H1 (cell line): ENCODE results near the gene TRMT10A. TPM values are rescaled to one million over a fixed set of nuclear protein-coding genes. Genes with fewer than 3 reads are reported as not detected.

Source experiments
- CTCF ChIA-PET: fragments of 300-600 bp; sonication (Branson Sonifier 250); formaldehyde crosslinking; loops from one replicate; lab custom pipeline; 2021; ENCODE audit not compliant: partially characterized antibody; lab: Charles Lee
- POLR2A ChIA-PET: fragments of 300-600 bp; sonication (Branson Sonifier 250); formaldehyde crosslinking; loops from one replicate; lab custom pipeline; 2021; ENCODE audit warnings: inconsistent platforms; ENCODE audit not compliant: partially characterized antibody; lab: Charles Lee
- DNase-seq, 2 experiments: peaks; one replicate each; pipeline versions ENCODE4 v3.0.0 to v3.0.0-alpha.2; 2010 to 2022; ENCODE audit warnings: low spot score in 2 of 2, low read depth in 1 of 2, mixed read lengths in 1 of 2
- FAIRE-seq: peaks from 2 replicates; lab custom pipeline; 2011; peaks lifted over from hg19 to GRCh38; lab: Jason Lieb, UNC
- H2AFZ ChIP-seq: 2 replicates; pipeline ENCODE4 v1.8.1; 2012; ENCODE audit warnings: low read length, inconsistent platforms
- H2AK5ac ChIP-seq: 2 replicates; pipeline ENCODE4 v1.6.1; 2013; ENCODE audit warnings: low read depth, low read length
- H2BK120ac ChIP-seq: replicated peaks from 2 replicates; pipeline ENCODE3; 2013; ENCODE audit warnings: low read depth, low read length, inconsistent platforms
- H2BK12ac ChIP-seq: 2 replicates; pipeline ENCODE4 v1.6.1; 2013; ENCODE audit warnings: low read depth, low read length
- H2BK15ac ChIP-seq: 2 replicates; pipeline ENCODE4 v1.6.1; 2013; ENCODE audit warnings: low read length
- H2BK20ac ChIP-seq: 2 replicates; pipeline ENCODE4 v1.6.1; 2013; ENCODE audit warnings: low read length
- H2BK5ac ChIP-seq: 2 replicates; pipeline ENCODE4 v1.6.1; 2013; ENCODE audit warnings: low read depth, low read length
- H3K14ac ChIP-seq: 2 replicates; pipeline ENCODE4 v1.6.1; 2013; ENCODE audit warnings: inconsistent platforms; ENCODE audit not compliant: insufficient read length
- H3K18ac ChIP-seq: 2 replicates; pipeline ENCODE4 v1.6.1; 2013; ENCODE audit warnings: low read length; ENCODE audit errors: extremely low read depth
- H3K23ac ChIP-seq: 2 replicates; pipeline ENCODE4 v1.6.1; 2013; ENCODE audit warnings: inconsistent platforms; ENCODE audit not compliant: insufficient read length
- H3K23me2 ChIP-seq: 2 replicates; pipeline ENCODE4 v1.6.1; 2013; ENCODE audit warnings: low read depth, low read length
- H3K27ac ChIP-seq: 2 replicates; pipeline ENCODE4 v1.6.1; 2011; ENCODE audit warnings: low read depth, low read length, inconsistent platforms
- H3K27me3 ChIP-seq, 4 experiments: replicated peaks in 1 of 4; 1 replicate in 1 of 4; 2 replicates in 3 of 4; pipeline versions ENCODE4 v1.6.1 to v1.8.1; 2011 to 2013; ENCODE audit warnings: low read length in 3 of 4, mild to moderate bottlenecking in 3 of 4, inconsistent platforms in 2 of 4, mixed read lengths in 2 of 4, moderate library complexity in 1 of 4; ENCODE audit not compliant: control insufficient read depth in 3 of 4, insufficient read depth in 3 of 4; ENCODE audit errors: extremely low read depth in 1 of 4
- H3K36me3 ChIP-seq, 4 experiments: 2 replicates each; pipeline versions ENCODE4 v1.6.1 to v1.8.1; 2011 to 2013; ENCODE audit warnings: mild to moderate bottlenecking in 4 of 4, low read length in 3 of 4, moderate library complexity in 2 of 4, control low read depth in 1 of 4, inconsistent platforms in 1 of 4; ENCODE audit not compliant: insufficient read depth in 4 of 4, control insufficient read depth in 2 of 4
- H3K4ac ChIP-seq: replicated peaks from 2 replicates; pipeline ENCODE3; 2013; ENCODE audit warnings: low read length, low read depth, mixed read lengths, inconsistent platforms; ENCODE audit not compliant: insufficient read length
- H3K4me1 ChIP-seq, 4 experiments: replicated peaks in 1 of 4; 1 replicate in 1 of 4; 2 replicates in 3 of 4; pipeline versions ENCODE4 v1.6.1 to v1.8.1; 2011 to 2013; ENCODE audit warnings: low read length in 3 of 4, inconsistent platforms in 2 of 4, mixed read lengths in 1 of 4; ENCODE audit not compliant: insufficient read depth in 4 of 4, control insufficient read depth in 3 of 4
- H3K4me2 ChIP-seq, 2 experiments: 2 replicates each; pipeline versions ENCODE4 v1.6.1 to v1.8.1; 2011 to 2013; ENCODE audit warnings: low read depth in 2 of 2, low read length in 2 of 2, control low read depth in 1 of 2, inconsistent platforms in 1 of 2, mild to moderate bottlenecking in 1 of 2; ENCODE audit not compliant: insufficient read depth in 1 of 2
- H3K4me3 ChIP-seq, 4 experiments: fragments of 200-600, 300-600 bp in 1 of 4; sonication (generic), shearing (Covaris generic), sonication (Bioruptor Twin) in 1 of 4; 2 replicates each; pipeline versions ENCODE4 v1.5.1 to v1.8.1; 2011 to 2016; ENCODE audit warnings: low read length in 4 of 4, low read depth in 3 of 4, control low read depth in 2 of 4, inconsistent platforms in 2 of 4, mild to moderate bottlenecking in 2 of 4, mixed read lengths in 1 of 4, moderate library complexity in 1 of 4; ENCODE audit not compliant: insufficient read depth in 2 of 4; ENCODE audit errors: extremely low read depth in 1 of 4
- H3K56ac ChIP-seq: replicated peaks from 2 replicates; pipeline ENCODE3; 2013; ENCODE audit warnings: low read depth, mild to moderate bottlenecking, mixed read lengths, low read length, inconsistent platforms; ENCODE audit not compliant: insufficient read length
- H3K79me1 ChIP-seq: 2 replicates; pipeline ENCODE4 v1.6.1; 2013; ENCODE audit warnings: low read depth, low read length, control low read depth
- H3K79me2 ChIP-seq, 2 experiments: 2 replicates each; pipeline versions ENCODE4 v1.6.1 to v1.8.1; 2012 to 2013; ENCODE audit warnings: low read length in 2 of 2, mild to moderate bottlenecking in 2 of 2, inconsistent platforms in 1 of 2; ENCODE audit not compliant: insufficient read depth in 2 of 2, control insufficient read depth in 1 of 2
- H3K9ac ChIP-seq, 4 experiments: replicated peaks in 1 of 4; 1 replicate in 1 of 4; 2 replicates in 3 of 4; pipeline versions ENCODE4 v1.6.1 to v1.8.1; 2011 to 2013; ENCODE audit warnings: low read depth in 3 of 4, low read length in 3 of 4, control low read depth in 2 of 4, mild to moderate bottlenecking in 2 of 4, moderate library complexity in 2 of 4, inconsistent platforms in 1 of 4; ENCODE audit errors: extremely low read depth in 1 of 4
- H3K9me3 ChIP-seq, 2 experiments: 2 replicates each; pipeline versions ENCODE4 v1.6.1 to v1.8.1; 2012 to 2013; ENCODE audit warnings: mild to moderate bottlenecking in 2 of 2, moderate library complexity in 2 of 2, control low read depth in 1 of 2, inconsistent platforms in 1 of 2, low read depth in 1 of 2, low read length in 1 of 2, mixed read lengths in 1 of 2; ENCODE audit not compliant: insufficient read depth in 2 of 2
- H4K20me1 ChIP-seq, 2 experiments: replicated peaks in 1 of 2; 2 replicates each; pipeline versions ENCODE3 to v1.8.1; 2011 to 2013; ENCODE audit warnings: inconsistent platforms in 2 of 2, low read length in 2 of 2, mild to moderate bottlenecking in 1 of 2; ENCODE audit not compliant: insufficient read depth in 2 of 2, control insufficient read depth in 1 of 2
- H4K5ac ChIP-seq: 2 replicates; pipeline ENCODE4 v1.6.1; 2013; ENCODE audit warnings: low read length, low read depth, mixed read lengths, inconsistent platforms; ENCODE audit not compliant: insufficient read length
- H4K8ac ChIP-seq: 2 replicates; pipeline ENCODE4 v1.8.0; 2013; ENCODE audit warnings: mild to moderate bottlenecking, moderate library complexity, low read length, inconsistent platforms; ENCODE audit not compliant: insufficient read depth; ENCODE audit errors: extremely low read depth
- H4K91ac ChIP-seq: replicated peaks from 2 replicates; pipeline ENCODE3; 2013; ENCODE audit warnings: low read length, mixed read lengths, inconsistent platforms; ENCODE audit not compliant: insufficient read length
- CBX8 ChIP-seq: fragments of 300-800, 300-1000 bp; sonication (generic); IDR thresholded peaks from 2 replicates; pipeline ENCODE4 v1.7.1; 2016; ENCODE audit warnings: low read depth, low read length, borderline replicate concordance
- HDAC6 ChIP-seq: IDR thresholded peaks from one replicate; pipeline ENCODE4 v1.7.1; 2012; ENCODE audit warnings: low read depth, mild to moderate bottlenecking, inconsistent platforms, low read length, moderate library complexity
- MAX ChIP-seq: IDR thresholded peaks from 2 replicates; pipeline ENCODE4 v1.6.1; 2012; ENCODE audit warnings: inconsistent platforms
- RAD21 ChIP-seq, 2 experiments: IDR thresholded peaks in 1 of 2; conservative IDR thresholded peaks in 1 of 2; 2 replicates each; pipeline ENCODE4 v1.6.1; 2011; ENCODE audit warnings: low read depth in 2 of 2, low read length in 2 of 2, improper control_type of control experiment in 1 of 2, inconsistent platforms in 1 of 2, mild to moderate bottlenecking in 1 of 2, moderate library complexity in 1 of 2
- RNF2 ChIP-seq: fragments of 200-900, 300-1000 bp; sonication (generic); IDR thresholded peaks from 2 replicates; pipeline ENCODE4 v1.7.1; 2016; ENCODE audit warnings: borderline replicate concordance, low read depth, mild to moderate bottlenecking, antibody characterized with exemption, low read length; ENCODE audit not compliant: poor library complexity, severe bottlenecking; ENCODE audit errors: missing control alignments
- SAP30 ChIP-seq: fragments of 300-600 bp; sonication (generic); IDR thresholded peaks from 2 replicates; pipeline ENCODE4 v1.7.1; 2012; ENCODE audit warnings: low read length, moderate library complexity, mild to moderate bottlenecking, inconsistent platforms; ENCODE audit not compliant: insufficient read depth, insufficient replicate concordance
- SP1 ChIP-seq: IDR thresholded peaks from 2 replicates; pipeline ENCODE4 v1.6.1; 2011; ENCODE audit warnings: low read depth, low read length
- SP4 ChIP-seq: IDR thresholded peaks from 2 replicates; pipeline ENCODE4 v1.6.1; 2012; ENCODE audit warnings: low read length, inconsistent platforms
- SRF ChIP-seq: IDR thresholded peaks from 2 replicates; pipeline ENCODE4 v1.6.1; 2011; ENCODE audit warnings: mild to moderate bottlenecking, low read depth, low read length, moderate library complexity
- WGBS, 2 experiments: shearing (Covaris generic) in 1 of 2; methylation state at CpG; one replicate each; pipeline versions ENCODE4 v1.1.6 to v1.1.7; 2013 to 2015; ENCODE audit warnings: low lambda C conversion rate in 2 of 2, mixed read lengths in 2 of 2, inconsistent platforms in 1 of 2, low coverage in 1 of 2, missing lambda C conversion rate in 1 of 2; ENCODE audit not compliant: insufficient replicate concordance in 2 of 2, insufficient coverage in 1 of 2, insufficient read length in 1 of 2; ENCODE audit errors: extremely low coverage in 1 of 2, missing lambda C conversion rate in 1 of 2; 5-methylcytosine and 5-hydroxymethylcytosine counted together
- polyA plus RNA-seq, 7 experiments: library from polyadenylated mRNA; depleted of rRNA in 3 of 7; stranded (reverse) in 5 of 7; unstranded in 2 of 7; fragments of >200 nt in 5 of 7; fragments of 200-250 nt in 2 of 7; gene quantifications; 1 replicate in 5 of 7; 2 replicates in 1 of 7; 4 replicates in 1 of 7; pipeline versions ENCODE4 v1.2.1 to v1.2.3, GENCODE V29; 2011 to 2013; ENCODE audit warnings: missing spikeins in 2 of 7, mixed read lengths in 2 of 7
- total RNA-seq: library from RNA; stranded (reverse); fragmentation: NEBNext Ultra II Directional; extraction: Animal tissue kit (Norgen Biotek cat#: 25700); gene quantifications from 2 replicates; pipeline ENCODE4 v1.2.1, GENCODE V29; 2021
- TF ChIP-seq, protein P1 (sequence below): IDR thresholded peaks from 2 replicates; pipeline ENCODE4 v1.6.1; 2012; ENCODE audit warnings: inconsistent platforms

TRMT10A gene
- total and polyA plus RNA-seq, 2 of the 8 experiments (the other 6 are each of a cell fraction or from before 2014, with no cell fraction given): 1.5 to 3.8 TPM

DNA sequence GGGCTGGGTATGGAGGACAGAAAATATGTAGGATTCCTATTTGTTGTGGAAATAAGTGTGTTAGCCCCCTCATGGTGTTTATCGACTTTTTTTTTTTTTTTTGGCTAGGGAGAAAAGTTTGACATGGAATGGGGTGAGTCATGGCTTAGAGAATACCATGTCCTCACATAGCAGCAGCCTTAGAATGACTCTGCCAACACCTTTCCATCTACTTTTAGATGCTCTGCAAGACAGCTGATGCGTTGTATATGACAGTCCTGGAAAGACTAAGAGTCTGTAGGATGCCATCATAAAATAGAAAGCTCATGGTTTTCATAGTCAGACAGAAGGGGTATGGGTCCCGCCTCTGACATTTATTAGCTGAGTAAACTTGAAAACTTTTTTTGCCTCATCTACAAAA is 48.4 kb upstream of the TRMT10A start:
- DNase-seq: no peak
- H2AFZ ChIP-seq: no peak overlapping the region
- H3K18ac ChIP-seq: no peak overlapping the region
- H3K79me1 ChIP-seq: no peaks in the 10 kb centered on the region
- no peak overlapping the region for H4K5ac ChIP-seq
- H4K91ac ChIP-seq: no peak overlapping the region
- CTCF ChIA-PET: interaction anchor here (0.7 to 1.1 kb wide), 2 partner anchors 21 to 197 kb away, joined by 3 read pairs; no protein-coding TSS in a partner anchor
- H2BK20ac ChIP-seq: no peak overlapping the region
- no peaks in the 10 kb centered on the region for H3K23me2 ChIP-seq
- no peak overlapping the region for H2AK5ac ChIP-seq
- H3K9me3 ChIP-seq: no peaks in the 10 kb centered on the region
- no peak overlapping the region for H3K23ac ChIP-seq
- FAIRE-seq: no peak
- no peak for TF ChIP-seq SRF
- TF ChIP-seq, protein P1, sequence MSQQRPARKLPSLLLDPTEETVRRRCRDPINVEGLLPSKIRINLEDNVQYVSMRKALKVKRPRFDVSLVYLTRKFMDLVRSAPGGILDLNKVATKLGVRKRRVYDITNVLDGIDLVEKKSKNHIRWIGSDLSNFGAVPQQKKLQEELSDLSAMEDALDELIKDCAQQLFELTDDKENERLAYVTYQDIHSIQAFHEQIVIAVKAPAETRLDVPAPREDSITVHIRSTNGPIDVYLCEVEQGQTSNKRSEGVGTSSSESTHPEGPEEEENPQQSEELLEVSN: no peak
- no peak for TF ChIP-seq RAD21 (IDR thresholded peaks at IDR 0.05 in 1 of 2, conservative IDR thresholded peaks at IDR 0.05 in 1 of 2; ENCODE audit: low read depth in 2 of 2, low read length in 2 of 2)
- no peak for TF ChIP-seq SP1
- no peak for TF ChIP-seq SAP30
- no peak for TF ChIP-seq RNF2
- no peak for TF ChIP-seq SP4
- TF ChIP-seq CBX8: no peak
- no peak for TF ChIP-seq HDAC6
- no peak for TF ChIP-seq MAX
- no peak overlapping the region for H3K4me2 ChIP-seq
- no peak overlapping the region for H3K27ac ChIP-seq
- no peaks in the 10 kb centered on the region for H3K4me1 ChIP-seq
- H3K4me3 ChIP-seq: no peak overlapping the region
- no peak overlapping the region for H3K9ac ChIP-seq
- H2BK12ac ChIP-seq: no peak overlapping the region
- no peak overlapping the region for H3K56ac ChIP-seq
- no peaks in the 10 kb centered on the region for H3K27me3 ChIP-seq
- H2BK5ac ChIP-seq: no peak overlapping the region
- H3K14ac ChIP-seq: no peak overlapping the region
- no peaks in the 10 kb centered on the region for H3K36me3 ChIP-seq
- no peaks in the 10 kb centered on the region for H4K20me1 ChIP-seq
- H4K8ac ChIP-seq: no peak overlapping the region
- 81% methylated on average over 3 of the region's 3 CpGs; no CpG with 5 or more reads in 1 of the 2 experiments for WGBS, 2 experiments
- H2BK120ac ChIP-seq: no peak overlapping the region
- no peak overlapping the region for H2BK15ac ChIP-seq
- H3K4ac ChIP-seq: no peak overlapping the region
- no peaks in the 10 kb centered on the region for H3K79me2 ChIP-seq
- POLR2A ChIA-PET: no interaction called here
